Hepatocyte (in vitro differentiated cells): ENCODE data around the gene FBXL5. TPM values are rescaled to one million over a fixed set of nuclear protein-coding genes. Genes with fewer than 3 reads are reported as not detected.

Experiments used
- DNase-seq: peaks from one replicate; pipeline ENCODE4 v3.0.0-alpha.2; 2016; ENCODE audit warnings: low spot score
- H2AFZ ChIP-seq: fragments of 200-600 bp; sonication (generic); 2 replicates; pipeline ENCODE4 v1.6.0; 2016; ENCODE audit warnings: antibody characterized with exemption, mild to moderate bottlenecking
- H3K27ac ChIP-seq: fragments of 200-600 bp; sonication (generic); 2 replicates; pipeline ENCODE4 v1.5.1; 2016; ENCODE audit warnings: mild to moderate bottlenecking
- H3K27me3 ChIP-seq: fragments of 200-600 bp; sonication (generic); 2 replicates; pipeline ENCODE4 v1.6.1; 2016
- H3K36me3 ChIP-seq: fragments of 200-600 bp; sonication (generic); replicated peaks from 2 replicates; pipeline ENCODE4 v1.5.1; 2016; ENCODE audit warnings: low read depth; ENCODE audit not compliant: insufficient read depth
- H3K4me1 ChIP-seq: fragments of 200-600 bp; sonication (generic); 2 replicates; pipeline ENCODE4 v1.5.1; 2016; ENCODE audit warnings: mild to moderate bottlenecking, moderate library complexity; ENCODE audit not compliant: insufficient read depth
- H3K4me2 ChIP-seq: fragments of 200-600 bp; sonication (generic); 2 replicates; pipeline ENCODE4 v1.6.0; 2016
- H3K4me3 ChIP-seq: fragments of 200-600 bp; sonication (generic); 2 replicates; pipeline ENCODE4 v1.5.1; 2016; ENCODE audit warnings: mild to moderate bottlenecking
- H3K79me2 ChIP-seq: fragments of 200-600 bp; sonication (generic); 2 replicates; pipeline ENCODE4 v1.6.0; 2017; ENCODE audit warnings: mild to moderate bottlenecking
- H3K9me2 ChIP-seq: fragments of 200-600 bp; sonication (generic); replicated peaks from 2 replicates; pipeline ENCODE4 v1.6.0; 2017; ENCODE audit warnings: mild to moderate bottlenecking; ENCODE audit not compliant: insufficient read depth
- H3K9me3 ChIP-seq: fragments of 200-600 bp; sonication (generic); 2 replicates; pipeline ENCODE4 v1.5.1; 2016; ENCODE audit warnings: low read depth, mild to moderate bottlenecking
- H4K20me1 ChIP-seq: fragments of 200-600 bp; sonication (generic); 2 replicates; pipeline ENCODE4 v1.6.0; 2016; ENCODE audit warnings: mild to moderate bottlenecking; ENCODE audit not compliant: insufficient read depth, poor library complexity, severe bottlenecking
- EZH2 ChIP-seq: fragments of 200-600 bp; sonication (generic); IDR thresholded peaks from 2 replicates; pipeline ENCODE4 v1.6.1; 2016; ENCODE audit warnings: antibody characterized with exemption, mild to moderate bottlenecking, borderline replicate concordance
- EZH2phosphoT487 ChIP-seq: fragments of 200-600 bp; sonication (generic); IDR thresholded peaks from one replicate; pipeline ENCODE4 v1.6.1; 2018; ENCODE audit warnings: antibody characterized with exemption, mild to moderate bottlenecking, low read depth, moderate library complexity; ENCODE audit not compliant: unreplicated experiment, severe bottlenecking
- WGBS: methylation state at CpG from one replicate; pipeline ENCODE4 v1.1.6; 2016; ENCODE audit warnings: low lambda C conversion rate; ENCODE audit errors: missing lambda C conversion rate; 5-methylcytosine and 5-hydroxymethylcytosine counted together
- polyA plus RNA-seq: library from polyadenylated mRNA; unstranded; fragments of >200 nt; fragmentation: Nextera tagmentation; extraction: Ambion mirVana; gene quantifications from 2 replicates; pipeline ENCODE4 v1.2.1, GENCODE V29; 2016
- total RNA-seq: library from RNA; depleted of rRNA; stranded (reverse); fragments of >200 nt; gene quantifications from 2 replicates; pipeline ENCODE4 v1.2.3, GENCODE V29; 2014
- TF ChIP-seq, protein P1 (sequence below): fragments of 200-600 bp; sonication (generic); IDR thresholded peaks from 2 replicates; pipeline ENCODE4 v1.5.1; 2016; ENCODE audit warnings: antibody characterized with exemption, mild to moderate bottlenecking; ENCODE audit not compliant: poor library complexity

The FBXL5 gene
- total and polyA plus RNA-seq, 2 experiments from 2014 or later: 41.2 to 90.2 TPM

GRCh38 chr4:15670576-15670975 lies 15.4 kb upstream of the FBXL5 start:
- H3K4me2 ChIP-seq: no peak overlapping the region
- 95% methylated on average over 3 of the region's 3 CpGs for WGBS

GRCh38 chr4:15668566-15669435 lies 13.6 kb upstream of the FBXL5 start:
- H3K36me3 ChIP-seq: no peaks in the 10 kb centered on the region
- peaks cover 16% of the 10 kb centered on the region for H3K79me2 ChIP-seq
- H3K4me2 ChIP-seq: no peak overlapping the region
- WGBS: 92% methylated on average over 1 of the region's 1 CpG
- no peak overlapping the region for H3K4me3 ChIP-seq
- no peaks in the 10 kb centered on the region for H3K27me3 ChIP-seq
- TF ChIP-seq EZH2 (no peak), EZH2phosphoT487 (no peak)
- TF ChIP-seq, protein P1, sequence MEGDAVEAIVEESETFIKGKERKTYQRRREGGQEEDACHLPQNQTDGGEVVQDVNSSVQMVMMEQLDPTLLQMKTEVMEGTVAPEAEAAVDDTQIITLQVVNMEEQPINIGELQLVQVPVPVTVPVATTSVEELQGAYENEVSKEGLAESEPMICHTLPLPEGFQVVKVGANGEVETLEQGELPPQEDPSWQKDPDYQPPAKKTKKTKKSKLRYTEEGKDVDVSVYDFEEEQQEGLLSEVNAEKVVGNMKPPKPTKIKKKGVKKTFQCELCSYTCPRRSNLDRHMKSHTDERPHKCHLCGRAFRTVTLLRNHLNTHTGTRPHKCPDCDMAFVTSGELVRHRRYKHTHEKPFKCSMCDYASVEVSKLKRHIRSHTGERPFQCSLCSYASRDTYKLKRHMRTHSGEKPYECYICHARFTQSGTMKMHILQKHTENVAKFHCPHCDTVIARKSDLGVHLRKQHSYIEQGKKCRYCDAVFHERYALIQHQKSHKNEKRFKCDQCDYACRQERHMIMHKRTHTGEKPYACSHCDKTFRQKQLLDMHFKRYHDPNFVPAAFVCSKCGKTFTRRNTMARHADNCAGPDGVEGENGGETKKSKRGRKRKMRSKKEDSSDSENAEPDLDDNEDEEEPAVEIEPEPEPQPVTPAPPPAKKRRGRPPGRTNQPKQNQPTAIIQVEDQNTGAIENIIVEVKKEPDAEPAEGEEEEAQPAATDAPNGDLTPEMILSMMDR: no peak
- H2AFZ ChIP-seq: no peak overlapping the region
- H4K20me1 ChIP-seq: no peaks in the 10 kb centered on the region
- H3K9me3 ChIP-seq: no peaks in the 10 kb centered on the region
- H3K4me1 ChIP-seq: no peaks in the 10 kb centered on the region
- H3K27ac ChIP-seq: no peak overlapping the region
- DNase-seq: no peak
- no peaks in the 10 kb centered on the region for H3K9me2 ChIP-seq

More at GRCh38 chr4:15670576-15670975, 15.4 kb upstream of the FBXL5 start:
- H3K9me3 ChIP-seq: no peaks in the 10 kb centered on the region
- H2AFZ ChIP-seq: no peak overlapping the region
- H3K27me3 ChIP-seq: no peaks in the 10 kb centered on the region
- TF ChIP-seq EZH2 (no peak), EZH2phosphoT487 (no peak)
- TF ChIP-seq, protein P1: no peak
- H3K79me2 ChIP-seq: peaks cover 34% of the 10 kb centered on the region
- no peak overlapping the region for H3K4me3 ChIP-seq
- H3K36me3 ChIP-seq: no peaks in the 10 kb centered on the region
- H3K27ac ChIP-seq: no peak overlapping the region
- no peaks in the 10 kb centered on the region for H3K9me2 ChIP-seq
- H4K20me1 ChIP-seq: no peaks in the 10 kb centered on the region
- no peak for DNase-seq
- H3K4me1 ChIP-seq: no peaks in the 10 kb centered on the region

GRCh38 chr4:15667006-15667405 lies 11.8 kb upstream of the FBXL5 start:
- Histone ChIP-seq H3K4me2 (no peak overlapping the region), H3K4me1 (no peaks in the 10 kb centered on the region), H2AFZ (no peak overlapping the region), H3K27me3 (no peaks in the 10 kb centered on the region), H3K36me3 (no peaks in the 10 kb centered on the region), H3K4me3 (no peak overlapping the region), H4K20me1 (no peaks in the 10 kb centered on the region), H3K79me2 (peaks cover 5% of the 10 kb centered on the region), H3K27ac (no peak overlapping the region), H3K9me2 (no peaks in the 10 kb centered on the region), H3K9me3 (no peaks in the 10 kb centered on the region)
- DNase-seq: no peak
- WGBS: 95% methylated on average over 4 of the region's 4 CpGs
- TF ChIP-seq EZH2: no peak
- no peak for TF ChIP-seq EZH2phosphoT487

GRCh38 chr4:15665753-15666365 lies 10.7 kb upstream of the FBXL5 start:
- DNase-seq: peak; percentile 21
- Histone ChIP-seq H3K27ac (peak overlapping the region; percentile 68), H3K79me2 (peaks cover 5% of the 10 kb centered on the region), H3K36me3 (no peaks in the 10 kb centered on the region), H3K9me3 (no peaks in the 10 kb centered on the region), H3K9me2 (no peaks in the 10 kb centered on the region), H2AFZ (no peak overlapping the region), H3K27me3 (no peaks in the 10 kb centered on the region), H3K4me1 (no peaks in the 10 kb centered on the region), H3K4me3 (no peak overlapping the region), H3K4me2 (no peak overlapping the region), H4K20me1 (no peaks in the 10 kb centered on the region)
- no peak for TF ChIP-seq EZH2phosphoT487
- TF ChIP-seq, protein P1: no peak
- TF ChIP-seq EZH2: no peak
- 94% methylated on average over 3 of the region's 3 CpGs for WGBS
